Activated T-helper 1 cell treated with anti-CD3 and anti-CD28 coated beads, Interleukin-12 subunit alpha, Interleukin-12 subunit beta, Interleukin-2, Interleukin-4 antibody, amounts not matched to agents 30 ng/mL and 10 ng/mL and 1 ng/mL, durations not matched to agents 14 hours and 24 hours and 36 hours (primary cell): ENCODE data around the gene ETV5. TPM values are rescaled to one million over a fixed set of nuclear protein-coding genes. Genes with fewer than 3 reads are reported as not detected.

Experiments
- DNase-seq: peaks from one replicate; pipeline ENCODE4 v3.0.0; 2021; ENCODE audit warnings: low spot score
- H3K27ac Mint-ChIP-seq: one replicate; pipeline ENCODE4 v1.8.0; 2021; ENCODE audit warnings: mild to moderate bottlenecking, mixed read lengths
- H3K27me3 Mint-ChIP-seq: one replicate; pipeline ENCODE4 v1.8.0; 2022; ENCODE audit warnings: mild to moderate bottlenecking, moderate library complexity, mixed read lengths; ENCODE audit not compliant: insufficient read depth
- H3K36me3 Mint-ChIP-seq: one replicate; pipeline ENCODE4 v1.8.0; 2021; ENCODE audit warnings: low read depth, mixed read lengths
- H3K4me1 Mint-ChIP-seq: one replicate; pipeline ENCODE4 v1.8.0; 2021; ENCODE audit warnings: low read depth, mixed read lengths
- H3K4me3 Mint-ChIP-seq: one replicate; pipeline ENCODE4 v1.8.0; 2021; ENCODE audit warnings: mild to moderate bottlenecking, moderate library complexity, mixed read lengths
- H3K9me3 Mint-ChIP-seq: one replicate; pipeline ENCODE4 v1.8.0; 2021; ENCODE audit warnings: mixed read lengths
- intact Hi-C: fragments of 100-400 bp; cut with micrococcal nuclease; formaldehyde crosslinking; loops from one replicate; pipeline ENCODE4 v1.15.1; 2024
- total RNA-seq: library from RNA; stranded (reverse); gene quantifications from 2 replicates; pipeline ENCODE4 v1.2.3, GENCODE V29; 2022

Gene ETV5
- total RNA-seq, 1 donor from 2014 or later, result 3.3 TPM

DNA sequence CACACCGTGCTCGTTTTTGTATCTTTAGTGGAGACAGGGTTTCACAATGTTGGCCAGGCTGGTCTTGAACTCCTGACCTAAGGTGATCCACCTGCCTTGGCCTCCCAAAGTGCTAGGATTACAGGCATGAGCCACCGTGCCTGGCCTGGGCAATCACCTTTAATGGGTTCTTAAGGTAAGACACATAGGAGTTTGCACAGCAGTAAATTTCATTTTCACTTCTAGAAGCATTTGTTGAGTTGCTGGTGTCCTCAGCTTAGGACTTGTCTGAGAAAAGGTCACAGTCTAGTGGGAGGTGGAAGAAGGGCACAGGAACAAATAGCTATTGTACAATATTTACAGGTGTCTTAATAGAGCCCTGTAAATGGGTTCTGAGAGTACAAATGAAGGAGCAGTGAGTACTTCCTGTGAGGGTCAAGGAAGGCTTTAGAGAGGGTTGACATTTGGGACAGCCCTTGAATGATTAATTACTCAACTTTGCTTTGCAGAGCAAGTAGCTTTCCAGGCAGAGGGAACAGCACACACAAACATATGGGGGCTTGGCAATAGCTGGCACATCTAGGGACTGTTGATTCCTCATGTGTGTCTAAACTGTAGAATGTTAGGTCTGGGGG lies 8.7 kb upstream of the ETV5 start:
- Mint-ChIP-seq H3K4me1 (no peaks in the 10 kb centered on the region), H3K4me3 (no peak overlapping the region), H3K36me3 (no peaks in the 10 kb centered on the region), H3K9me3 (no peaks in the 10 kb centered on the region), H3K27me3 (peaks cover 66% of the 10 kb centered on the region), H3K27ac (no peak overlapping the region)
- DNase-seq, result no peak
- intact Hi-C loops, result no loop called here

- Mint-ChIP-seq H3K27me3 (peaks cover 84% of the 10 kb centered on the region), H3K4me3 (no peak overlapping the region), H3K36me3 (no peaks in the 10 kb centered on the region), H3K9me3 (no peaks in the 10 kb centered on the region), H3K27ac (no peak overlapping the region), H3K4me1 (peaks cover 13% of the 10 kb centered on the region)
- intact Hi-C loops, result no loop called here
- no peak for DNase-seq
These were observed 6.5 kb upstream of the ETV5 start for GRCh38 chr3:186115239-186115996.

DNA sequence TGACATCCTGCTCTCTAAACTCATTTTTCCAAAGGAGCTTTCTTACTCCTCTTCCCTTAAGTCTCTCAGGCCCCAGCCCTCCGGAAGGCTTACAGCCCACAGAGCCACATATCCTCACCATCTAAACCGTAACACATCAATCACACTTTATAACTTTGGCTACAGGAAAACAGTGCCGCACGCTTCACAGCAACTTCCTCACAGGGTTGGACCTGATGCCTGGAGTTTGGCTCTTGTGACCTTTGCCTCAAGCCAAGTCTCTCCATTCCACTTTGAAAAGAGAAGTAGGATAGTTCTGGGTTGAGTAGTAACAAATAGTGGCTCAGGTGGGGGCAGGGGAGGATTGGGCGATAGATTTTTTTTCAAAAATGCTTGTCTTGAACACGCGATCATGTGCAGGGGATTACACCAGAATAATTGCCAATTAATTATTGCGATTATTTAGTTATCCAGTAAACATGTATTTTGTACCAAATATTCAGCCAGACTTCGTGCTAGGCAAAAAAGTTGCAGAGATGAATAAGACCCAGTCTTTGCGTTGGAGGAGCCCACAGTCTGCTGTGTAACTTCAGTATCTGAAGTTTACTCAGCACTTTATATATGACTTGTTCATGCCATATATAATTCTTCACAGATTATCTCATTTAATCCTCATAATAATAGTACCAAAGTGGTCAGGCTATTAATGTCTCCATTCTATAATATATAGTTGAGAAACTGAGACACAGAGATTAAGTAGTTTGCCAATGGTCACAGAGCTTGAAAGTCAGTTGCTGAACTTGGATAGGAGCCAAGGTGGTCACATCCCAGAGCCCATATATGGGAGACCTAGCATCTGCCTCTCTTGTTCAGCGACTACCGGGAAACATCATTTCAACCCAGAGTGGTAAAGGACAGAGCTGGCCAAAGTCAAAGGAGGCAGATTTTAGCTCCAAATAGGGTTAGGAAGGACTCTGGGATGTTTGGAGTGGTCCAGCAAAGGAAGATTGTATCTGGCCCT lies 2.4 kb upstream of the ETV5 start:
- Mint-ChIP-seq H3K9me3 (no peaks in the 10 kb centered on the region), H3K27ac (no peak overlapping the region), H3K4me1 (peaks cover 42% of the 10 kb centered on the region), H3K27me3 (peaks cover 83% of the 10 kb centered on the region), H3K4me3 (peak overlapping the region; percentile 90), H3K36me3 (peaks cover 2% of the 10 kb centered on the region)
- intact Hi-C loops, result loop anchor here (5.0 kb wide), 1 partner anchor 81 kb away; no protein-coding TSS in a partner anchor
- DNase-seq, result no peak

DNA sequence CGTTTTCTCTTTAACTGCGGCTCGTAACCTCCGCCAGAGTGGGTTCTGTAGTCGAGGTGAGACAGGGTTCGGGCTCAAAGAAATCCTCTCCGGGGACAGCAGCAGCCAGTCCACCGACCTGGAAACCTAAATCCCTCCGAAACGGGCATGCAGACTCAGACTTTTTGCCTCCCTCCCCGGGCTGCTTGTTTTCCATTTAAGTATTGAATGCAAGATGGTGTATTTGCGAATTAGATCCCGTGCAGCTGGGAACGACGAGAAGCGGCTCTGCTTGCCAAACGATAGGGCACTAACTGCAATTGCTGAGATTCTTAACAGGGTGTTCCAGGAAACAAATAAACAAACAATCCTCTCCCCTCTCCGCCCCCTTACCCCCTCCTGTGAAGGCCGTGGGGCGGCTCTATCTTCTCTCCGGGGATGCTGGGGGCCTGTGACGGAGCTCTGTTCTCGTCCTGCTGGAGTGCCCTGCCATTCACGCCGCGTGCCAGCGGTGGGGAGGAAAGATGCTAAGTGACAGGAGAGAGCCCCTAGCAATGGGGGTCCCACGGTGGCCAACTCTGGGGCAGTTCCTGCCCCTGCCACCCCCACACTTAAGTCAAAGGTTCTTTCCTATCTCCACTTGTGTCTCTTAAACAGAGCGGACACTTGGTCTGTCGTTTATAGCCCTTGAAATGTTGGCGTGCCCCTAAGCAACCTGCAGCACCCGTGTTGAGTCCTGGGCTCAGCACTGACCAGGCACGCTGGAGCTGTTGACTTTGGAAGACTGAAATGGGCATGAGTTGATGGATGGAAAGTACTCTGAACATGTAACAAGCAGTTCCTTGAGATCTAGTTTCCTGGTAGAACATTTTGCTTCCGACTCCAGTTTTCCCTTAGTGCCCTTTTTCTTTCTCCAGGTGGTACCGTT lies 1.3 kb upstream of the ETV5 start:
- H3K36me3 Mint-ChIP-seq, result peaks cover 7% of the 10 kb centered on the region
- H3K9me3 Mint-ChIP-seq, result no peaks in the 10 kb centered on the region
- intact Hi-C loops, result loop anchor here (1.0 to 5.0 kb wide), 15 partner anchors 43 to 1022 kb away; partner anchors contain the start of genes DGKG, EIF4A2, TBCCD1 and TRA2B
- peaks cover 42% of the 10 kb centered on the region for H3K4me1 Mint-ChIP-seq
- peak overlapping the region; percentile 90 for H3K4me3 Mint-ChIP-seq
- DNase-seq, result no peak
- H3K27ac Mint-ChIP-seq, result no peak overlapping the region
- H3K27me3 Mint-ChIP-seq, result peaks cover 81% of the 10 kb centered on the region

- no peak for DNase-seq
- intact Hi-C loops, result loop anchor here (2.0 to 5.0 kb wide), 9 partner anchors 72 to 1024 kb away; partner anchors contain the start of genes DGKG, EIF4A2 and TRA2B
- peaks cover 42% of the 10 kb centered on the region for H3K4me1 Mint-ChIP-seq
- peaks cover 74% of the 10 kb centered on the region for H3K27me3 Mint-ChIP-seq
- H3K36me3 Mint-ChIP-seq, result peaks cover 7% of the 10 kb centered on the region
- H3K27ac Mint-ChIP-seq, result peak overlapping the region; percentile 19
- H3K4me3 Mint-ChIP-seq, result peak overlapping the region; percentile 90
- H3K9me3 Mint-ChIP-seq, result no peaks in the 10 kb centered on the region
These were observed 566 bp downstream of the ETV5 start for GRCh38 chr3:186108106-186108940.

DNA sequence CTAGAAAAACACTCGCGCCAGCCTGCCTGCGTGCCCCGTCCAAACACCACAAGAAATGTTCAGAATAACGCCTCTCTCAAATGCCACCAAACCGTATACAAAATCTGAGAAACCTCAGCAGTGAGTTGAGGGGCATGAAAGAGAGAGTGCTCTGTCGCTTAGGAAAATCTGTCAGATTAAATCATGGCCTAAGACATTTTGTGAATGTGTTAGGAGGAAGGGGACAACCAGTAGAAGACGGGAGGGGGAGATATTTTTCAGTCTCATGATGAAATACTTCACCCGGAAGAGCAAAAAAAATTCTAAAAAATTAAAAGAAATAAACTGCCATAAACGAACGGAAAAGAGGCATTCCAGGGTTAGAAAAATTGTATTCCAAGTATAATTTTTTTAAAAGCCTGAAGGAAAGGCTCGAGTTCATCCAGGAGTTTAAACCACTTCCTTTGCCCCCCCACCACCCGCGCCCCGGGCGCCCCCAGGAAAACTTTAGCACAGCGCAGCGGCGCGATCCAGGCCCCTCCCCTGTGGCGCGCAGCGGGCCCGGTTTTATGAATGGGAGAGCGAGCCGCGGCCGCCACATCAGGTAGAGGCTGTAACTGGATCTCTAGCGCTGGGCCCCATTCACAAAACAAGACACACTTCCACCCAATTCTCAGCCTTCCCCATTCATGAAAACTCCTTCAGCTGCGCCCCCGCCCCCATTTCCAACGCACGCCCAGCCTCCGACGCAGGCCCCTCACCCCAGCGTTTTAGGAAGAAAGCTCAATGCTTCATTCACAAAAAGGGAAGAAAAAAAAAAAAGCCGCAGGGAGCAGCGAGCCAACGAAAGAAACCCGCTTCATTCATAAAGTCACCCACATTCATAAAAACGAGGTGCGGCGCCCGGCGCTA lies 1.4 kb downstream of the ETV5 start:
- Mint-ChIP-seq H3K27ac (peak overlapping the region; percentile 19), H3K4me1 (peaks cover 42% of the 10 kb centered on the region), H3K36me3 (peaks cover 7% of the 10 kb centered on the region), H3K27me3 (peaks cover 74% of the 10 kb centered on the region), H3K9me3 (no peaks in the 10 kb centered on the region), H3K4me3 (peak overlapping the region; percentile 90)
- intact Hi-C loops, result loop anchor here (2.0 to 5.0 kb wide), 9 partner anchors 73 to 1025 kb away; partner anchors contain the start of genes DGKG, EIF4A2 and TRA2B
- peak; percentile 32 for DNase-seq

GRCh38 chr3:186105543-186105942 lies 3.3 kb downstream of the ETV5 start:
- peaks cover 30% of the 10 kb centered on the region for H3K4me1 Mint-ChIP-seq

GRCh38 chr3:186102687-186103086 lies 6.2 kb downstream of the ETV5 start:
- H3K9me3 Mint-ChIP-seq, result no peaks in the 10 kb centered on the region
- intact Hi-C loops, result no loop called here
- peaks cover 14% of the 10 kb centered on the region for H3K4me1 Mint-ChIP-seq
- peaks cover 70% of the 10 kb centered on the region for H3K27me3 Mint-ChIP-seq
- peaks cover 7% of the 10 kb centered on the region for H3K36me3 Mint-ChIP-seq
- no peak overlapping the region for H3K27ac Mint-ChIP-seq
- no peak overlapping the region for H3K4me3 Mint-ChIP-seq
- DNase-seq, result no peak

More at GRCh38 chr3:186105543-186105942, 3.3 kb downstream of the ETV5 start:
- intact Hi-C loops, result loop anchor here (5.0 kb wide), 7 partner anchors 137 to 1027 kb away; partner anchors contain the start of genes DGKG and EIF4A2
- H3K27me3 Mint-ChIP-seq, result peaks cover 60% of the 10 kb centered on the region
- H3K4me3 Mint-ChIP-seq, result no peak overlapping the region
- H3K36me3 Mint-ChIP-seq, result peaks cover 9% of the 10 kb centered on the region
- H3K27ac Mint-ChIP-seq, result no peak overlapping the region
- H3K9me3 Mint-ChIP-seq, result no peaks in the 10 kb centered on the region
- DNase-seq, result no peak

DNA sequence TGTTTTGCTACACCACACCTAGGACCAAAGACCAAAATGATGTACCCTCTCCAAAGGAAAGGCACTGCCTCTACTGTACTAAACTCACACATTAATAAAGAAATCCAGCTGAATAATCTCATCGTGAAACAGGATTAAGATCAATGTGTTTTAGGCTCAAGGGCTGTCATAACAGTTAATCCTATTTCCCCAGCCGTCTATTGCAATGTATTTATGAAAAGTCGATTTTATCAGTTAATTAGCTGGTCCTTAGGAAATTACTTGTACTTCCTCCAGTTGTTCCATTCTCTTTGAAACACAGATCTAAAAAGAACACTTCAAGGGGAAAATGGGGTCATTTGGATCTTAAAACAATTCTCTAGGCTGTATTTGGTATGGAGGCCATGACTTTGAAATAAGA lies 8.5 kb downstream of the ETV5 start:
- intact Hi-C loops, result no loop called here
- no peak overlapping the region for H3K4me3 Mint-ChIP-seq
- peaks cover 5% of the 10 kb centered on the region for H3K4me1 Mint-ChIP-seq
- no peak for DNase-seq
- no peaks in the 10 kb centered on the region for H3K9me3 Mint-ChIP-seq
- peaks cover 69% of the 10 kb centered on the region for H3K27me3 Mint-ChIP-seq
- peaks cover 3% of the 10 kb centered on the region for H3K36me3 Mint-ChIP-seq
- no peak overlapping the region for H3K27ac Mint-ChIP-seq

GRCh38 chr3:186099178-186099577 lies 9.7 kb downstream of the ETV5 start:
- H3K4me1 Mint-ChIP-seq, result peaks cover 5% of the 10 kb centered on the region
- no peak for DNase-seq
- no peak overlapping the region for H3K27ac Mint-ChIP-seq
- no peaks in the 10 kb centered on the region for H3K9me3 Mint-ChIP-seq
- peaks cover 71% of the 10 kb centered on the region for H3K27me3 Mint-ChIP-seq
- intact Hi-C loops, result no loop called here
- no peak overlapping the region for H3K4me3 Mint-ChIP-seq
- peaks cover 2% of the 10 kb centered on the region for H3K36me3 Mint-ChIP-seq
